M059J (cell line): ENCODE measurements around the gene TMX4. TPM values are rescaled to one million over a fixed set of nuclear protein-coding genes. Genes with fewer than 3 reads are reported as not detected.
A peak's percentile ranks its signal among the peaks of the same experiment; 100 is the strongest.
"Not testable (repeated sequence)": the region's sequence is repeated elsewhere in the genome, so short reads cannot be mapped to it uniquely, and the experiment has no call there.

Source experiments
- DNase-seq: peaks from one replicate; pipeline ENCODE4 v3.0.0-alpha.2; 2012; ENCODE audit warnings: low read depth
- total RNA-seq: library from RNA; depleted of rRNA; stranded (reverse); fragments of >200 nt; shearing (Covaris generic); gene quantifications from 2 replicates; pipeline ENCODE4 v1.2.3, GENCODE V29; 2014; rRNA removed

The TMX4 gene
- total RNA-seq, 1 experiment from 2014 or later, result 33.6 TPM

DNA sequence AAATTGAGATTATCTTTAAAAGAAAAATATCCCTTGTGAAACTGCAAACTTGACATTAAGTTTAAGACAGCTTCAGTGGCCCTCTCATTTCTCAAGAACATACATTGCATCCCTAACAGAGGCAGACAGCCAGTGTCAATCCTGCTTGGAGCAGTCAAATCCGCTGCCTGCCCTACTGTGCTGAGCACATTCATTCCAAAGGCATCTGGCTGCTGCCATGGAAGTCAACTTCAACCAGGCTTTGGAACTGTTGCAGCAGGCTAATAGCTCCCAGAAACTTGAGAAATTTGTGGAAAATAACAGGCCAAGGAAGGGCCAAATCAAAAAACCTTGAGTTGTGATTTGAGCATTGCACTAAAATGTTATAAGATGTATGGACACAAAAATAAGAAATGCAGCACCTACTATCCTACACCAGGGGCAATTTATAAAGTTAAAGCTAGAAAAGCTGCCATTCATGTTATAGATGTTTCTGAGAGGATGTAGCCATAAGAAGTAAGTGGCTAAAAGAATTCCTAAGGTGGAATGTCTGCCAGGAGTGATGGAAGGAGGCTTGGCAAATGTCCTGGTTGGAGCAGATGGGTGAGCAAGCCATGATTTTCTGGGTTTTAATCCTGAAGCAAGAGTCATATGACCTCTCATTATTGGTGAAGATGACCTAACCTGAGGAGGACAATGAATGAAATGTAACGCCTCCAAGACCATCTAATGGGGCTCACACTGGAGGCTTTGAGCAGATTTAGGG is 47.9 kb downstream of the TMX4 start:
- DNase-seq, result no peak

DNA sequence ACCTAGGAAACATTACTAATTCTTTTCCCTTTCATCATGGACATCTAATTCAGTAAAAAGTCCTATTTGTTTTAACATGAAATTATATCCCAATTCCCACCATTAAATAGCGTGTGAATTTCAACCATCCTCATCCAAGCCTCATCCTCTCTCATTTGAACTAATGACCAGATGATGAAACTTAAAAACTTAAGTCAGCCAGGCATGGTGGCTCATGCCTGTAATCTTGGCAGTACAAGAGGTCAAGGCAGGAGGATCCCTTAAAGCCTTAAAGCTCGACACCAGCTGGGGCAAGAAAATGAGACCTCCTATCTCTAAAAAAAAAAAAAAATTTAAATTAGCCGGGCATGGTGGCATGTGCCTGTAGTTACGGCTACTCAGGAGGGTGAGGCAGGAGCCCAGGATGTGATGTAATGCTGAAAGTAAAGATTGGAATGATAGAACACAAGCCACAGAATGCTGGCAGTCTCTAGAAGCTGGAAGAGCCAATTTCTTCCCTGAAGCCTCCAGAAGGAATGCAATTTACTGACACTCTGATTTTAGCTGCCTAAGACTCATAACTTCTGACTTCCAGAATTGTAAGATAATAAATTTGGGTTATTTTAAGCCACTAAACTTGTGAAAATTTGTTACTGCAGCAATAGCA is 52.2 kb downstream of the TMX4 start:
- peak; percentile 60 for DNase-seq

DNA sequence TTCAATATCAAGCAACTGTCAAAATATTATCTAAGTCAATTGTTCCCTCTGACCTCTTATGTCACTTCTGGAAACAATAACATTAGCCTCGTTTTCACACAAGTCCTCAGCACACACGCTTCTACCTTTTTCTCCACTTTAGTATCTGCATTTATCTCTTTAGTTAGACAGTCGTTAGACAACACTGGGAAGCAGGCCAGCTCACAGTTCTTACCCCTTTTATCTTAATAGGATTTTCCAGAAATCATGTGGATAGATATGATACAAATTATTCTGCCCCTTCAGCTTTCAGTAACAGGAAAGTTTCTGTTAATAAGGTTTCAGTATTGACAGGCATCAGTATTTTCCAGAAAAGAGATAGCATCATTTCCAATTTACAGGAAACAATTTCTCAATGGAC is 53.4 kb downstream of the TMX4 start:
- no peak for DNase-seq

DNA sequence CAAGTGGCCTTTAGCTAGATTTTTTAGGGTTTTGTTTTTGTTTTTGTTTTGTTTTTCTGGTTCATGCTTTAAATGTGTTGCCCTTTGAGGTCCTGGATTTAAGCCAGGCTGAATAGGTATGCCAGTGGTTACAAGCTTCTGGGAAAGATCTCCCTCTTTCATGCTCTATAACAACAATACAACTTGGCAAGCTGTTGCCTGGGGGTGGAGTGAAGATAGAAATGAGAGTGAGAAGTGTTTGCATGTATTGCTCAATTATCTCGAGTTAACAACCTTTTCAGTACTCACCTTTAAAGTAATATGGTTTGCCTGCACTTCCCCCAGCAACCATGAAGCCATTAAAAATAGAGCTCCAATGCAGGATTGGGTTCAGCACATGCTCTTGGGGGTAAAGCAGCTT is 60.1 kb downstream of the TMX4 start:
- DNase-seq, result no peak

- not testable (repeated sequence) for DNase-seq
Observed at GRCh38 chr20:7956561-7956960, 63.0 kb downstream of the TMX4 start.

DNA sequence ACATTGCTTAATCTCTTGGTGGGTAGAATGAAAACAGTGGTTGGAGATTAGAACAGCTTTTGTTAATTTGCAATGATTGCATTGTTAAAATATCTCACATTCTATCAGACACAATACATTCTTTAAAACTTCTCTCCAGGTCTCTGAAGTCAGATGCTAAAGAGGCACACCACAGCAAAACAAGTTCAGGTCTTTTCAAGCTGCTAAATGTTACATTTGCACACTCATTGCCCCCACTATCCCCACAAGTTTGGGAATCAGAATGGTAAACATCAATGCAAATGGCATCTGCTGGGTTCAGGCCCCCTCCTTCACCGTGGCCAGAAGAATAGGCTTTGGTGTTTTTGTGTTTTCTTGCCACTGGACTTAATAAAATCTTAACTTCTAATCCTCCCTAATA is 69.2 kb downstream of the TMX4 start:
- no peak for DNase-seq

- no peak for DNase-seq
Observed at GRCh38 chr20:7943891-7944290, 75.7 kb downstream of the TMX4 start.

GRCh38 chr20:7940341-7940740 is 79.2 kb downstream of the TMX4 start, which contains the start of gene HAO1:
Gene HAO1, minus strand, starts transcription at chr20:7940458. Its CDS starts 36 bp downstream, at chr20:7940422.
- DNase-seq, result no peak

GRCh38 chr20:7939663-7940062 is 79.9 kb downstream of the TMX4 start:
- DNase-seq, result no peak

- DNase-seq, result no peak
Observed at GRCh38 chr20:7938058-7938457, 81.5 kb downstream of the TMX4 start.

DNA sequence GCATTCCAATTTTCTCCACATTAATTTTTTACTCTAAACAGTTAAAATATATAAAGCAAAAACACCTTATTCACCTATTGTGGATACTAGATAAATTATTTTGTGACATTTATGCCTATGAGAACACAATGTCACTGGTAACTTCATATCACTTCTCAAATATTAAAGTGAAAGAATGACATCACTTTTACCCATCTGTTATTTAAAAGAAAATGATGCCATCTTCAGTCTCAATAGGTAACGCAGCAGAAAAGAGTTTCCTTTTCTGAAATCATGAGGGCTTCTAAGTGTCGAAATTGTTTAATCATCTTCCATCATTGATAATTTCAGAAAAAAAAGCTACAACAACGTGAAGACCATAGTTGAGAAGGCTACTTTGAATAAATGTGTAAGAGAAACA is 82.2 kb downstream of the TMX4 start:
- no peak for DNase-seq

DNA sequence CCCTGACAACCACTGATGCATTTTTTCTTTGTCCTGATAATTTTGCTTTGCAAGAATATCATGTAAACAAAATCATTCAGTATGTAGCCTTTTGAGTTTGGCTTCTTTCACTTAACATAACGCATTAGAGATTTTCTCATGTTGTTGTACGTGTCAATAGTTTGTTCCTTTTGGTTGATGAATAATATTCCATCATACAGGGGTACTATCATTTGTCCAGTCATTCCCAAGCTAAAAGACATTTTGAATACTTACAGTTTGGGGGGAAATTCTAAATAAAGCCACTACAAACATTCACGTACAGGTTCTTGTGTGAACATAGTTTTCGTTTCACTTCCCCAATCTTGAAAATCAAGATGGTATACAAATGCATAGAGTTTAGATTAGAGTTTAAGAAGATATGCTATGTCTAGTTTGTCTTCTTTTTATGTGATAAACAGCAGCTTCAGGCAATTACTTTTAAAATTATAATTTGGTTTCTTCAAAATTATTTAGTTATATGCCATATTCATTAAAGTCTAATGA is 84.5 kb downstream of the TMX4 start:
- no peak for DNase-seq

- no peak for DNase-seq
Observed at GRCh38 chr20:7933346-7933745, 86.2 kb downstream of the TMX4 start.

GRCh38 chr20:7930343-7930742 is 89.2 kb downstream of the TMX4 start:
- DNase-seq, result no peak

Other genes with a start within 250 kb of the TMX4 start
- gene HAO1, start 79.3 kb downstream of the TMX4 start, total RNA-seq, result not detected in 2 replicates
- gene PLCB1, start 112.5 kb upstream of the TMX4 start, total RNA-seq, result 0.94 and 1.5 TPM in 2 replicates